Activated CD4-positive, alpha-beta T cell treated with anti-CD3 and anti-CD28 coated beads, Interleukin-2, amount 10 ng/mL, durations not matched to agents 24 days and 14 days (primary cell): ENCODE measurements around the gene HMCN1. TPM values are rescaled to one million over a fixed set of nuclear protein-coding genes. Genes with fewer than 3 reads are reported as not detected.
"Not testable (repeated sequence)": the region's sequence is repeated elsewhere in the genome, so short reads cannot be mapped to it uniquely, and the experiment has no call there.

Source experiments
- DNase-seq: peaks from one replicate; pipeline ENCODE4 v3.0.0; 2022
- H3K27ac Mint-ChIP-seq: one replicate; pipeline ENCODE4 v1.8.0; 2022; ENCODE audit warnings: mild to moderate bottlenecking, mixed read lengths
- H3K27me3 Mint-ChIP-seq: one replicate; pipeline ENCODE4 v1.8.0; 2022; ENCODE audit warnings: mixed read lengths
- H3K36me3 Mint-ChIP-seq: one replicate; pipeline ENCODE4 v1.8.0; 2022; ENCODE audit warnings: low read depth, mild to moderate bottlenecking, mixed read lengths
- H3K4me1 Mint-ChIP-seq: one replicate; pipeline ENCODE4 v1.8.0; 2021; ENCODE audit warnings: mixed read lengths
- H3K4me3 Mint-ChIP-seq: one replicate; pipeline ENCODE4 v1.8.0; 2022; ENCODE audit warnings: mild to moderate bottlenecking, moderate library complexity, mixed read lengths
- H3K9me3 Mint-ChIP-seq: one replicate; pipeline ENCODE4 v1.8.0; 2021; ENCODE audit warnings: mixed read lengths
- intact Hi-C: fragments of 100-400 bp; cut with micrococcal nuclease; formaldehyde crosslinking; loops from one replicate; pipeline ENCODE4 v1.15.1; 2023
- total RNA-seq: library from RNA; stranded (reverse); gene quantifications from 2 replicates; pipeline ENCODE4 v1.2.3, GENCODE V29; 2022

HMCN1 gene
- total RNA-seq, 1 donor from 2014 or later: not detected

DNA sequence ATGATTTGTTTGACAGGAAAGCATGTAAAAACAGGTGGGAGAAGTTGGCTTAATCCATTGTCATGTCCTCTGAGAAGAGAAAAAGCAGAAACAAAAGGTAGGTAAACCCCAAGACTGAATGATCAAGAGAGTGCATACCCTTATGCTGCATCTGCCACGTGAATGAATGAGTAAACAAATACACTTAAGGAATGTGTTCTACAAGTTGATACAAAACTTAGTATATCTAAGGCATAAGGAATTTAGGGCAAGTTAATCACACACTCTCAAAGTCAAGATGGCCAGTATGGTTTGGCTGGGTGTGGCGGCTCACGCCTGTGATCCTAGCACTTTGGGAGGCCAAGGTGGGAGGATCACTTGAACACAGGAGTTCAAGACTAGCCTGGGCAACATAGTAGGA is 34.2 kb downstream of the HMCN1 start:
- peaks cover 9% of the 10 kb centered on the region for H3K27me3 Mint-ChIP-seq
- H3K27ac Mint-ChIP-seq: no peak overlapping the region
- H3K36me3 Mint-ChIP-seq: no peaks in the 10 kb centered on the region
- DNase-seq: no peak
- H3K4me1 Mint-ChIP-seq: no peaks in the 10 kb centered on the region
- H3K4me3 Mint-ChIP-seq: no peak overlapping the region
- intact Hi-C loops: no loop called here
- H3K9me3 Mint-ChIP-seq: no peaks in the 10 kb centered on the region

DNA sequence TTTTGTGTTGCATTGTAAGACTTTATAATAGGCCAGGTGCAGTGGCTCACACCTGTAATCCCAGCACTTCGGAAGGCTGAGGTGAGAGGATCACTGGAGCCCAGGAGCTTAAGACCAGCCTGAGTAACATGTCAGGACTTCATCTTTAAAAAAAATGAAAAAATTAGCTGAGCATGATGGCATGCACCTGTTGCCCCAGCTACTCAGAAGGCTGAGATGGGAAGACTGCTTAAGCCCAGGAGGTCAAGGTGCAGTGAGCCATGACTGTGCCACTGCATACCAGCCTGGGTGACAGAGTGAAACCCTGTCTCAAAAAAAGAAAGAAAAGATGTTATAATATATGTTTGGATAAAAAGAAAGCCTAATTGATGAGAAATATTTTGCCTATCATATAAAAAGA is 34.9 kb downstream of the HMCN1 start:
- Mint-ChIP-seq H3K27ac (no peak overlapping the region), H3K27me3 (peaks cover 9% of the 10 kb centered on the region), H3K4me3 (no peak overlapping the region), H3K4me1 (no peaks in the 10 kb centered on the region), H3K9me3 (no peaks in the 10 kb centered on the region), H3K36me3 (no peaks in the 10 kb centered on the region)
- no peak for DNase-seq
- intact Hi-C loops: no loop called here

DNA sequence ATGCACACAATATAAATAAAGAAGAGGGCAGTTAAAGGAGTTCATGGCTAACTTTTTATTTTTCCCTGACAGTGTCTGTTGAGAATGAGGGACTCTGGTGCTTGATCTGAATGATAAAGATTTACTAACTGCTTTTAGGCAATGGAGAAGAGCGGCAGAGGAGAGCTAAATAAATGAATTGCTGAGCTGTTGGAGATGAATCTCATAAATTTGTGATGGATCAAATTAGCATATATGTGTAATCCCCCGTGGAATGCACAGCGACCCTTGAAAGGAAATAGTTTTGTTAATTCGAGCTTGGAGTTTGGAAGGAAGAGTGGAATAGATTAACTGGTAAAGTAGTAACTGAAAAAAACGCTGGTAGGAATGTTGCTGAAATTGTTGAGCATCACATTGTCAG is 40.2 kb downstream of the HMCN1 start:
- Mint-ChIP-seq H3K4me1 (no peaks in the 10 kb centered on the region), H3K4me3 (no peak overlapping the region), H3K27me3 (peaks cover 5% of the 10 kb centered on the region), H3K9me3 (no peaks in the 10 kb centered on the region), H3K36me3 (no peaks in the 10 kb centered on the region), H3K27ac (no peak overlapping the region)
- intact Hi-C loops: no loop called here
- DNase-seq: no peak

DNA sequence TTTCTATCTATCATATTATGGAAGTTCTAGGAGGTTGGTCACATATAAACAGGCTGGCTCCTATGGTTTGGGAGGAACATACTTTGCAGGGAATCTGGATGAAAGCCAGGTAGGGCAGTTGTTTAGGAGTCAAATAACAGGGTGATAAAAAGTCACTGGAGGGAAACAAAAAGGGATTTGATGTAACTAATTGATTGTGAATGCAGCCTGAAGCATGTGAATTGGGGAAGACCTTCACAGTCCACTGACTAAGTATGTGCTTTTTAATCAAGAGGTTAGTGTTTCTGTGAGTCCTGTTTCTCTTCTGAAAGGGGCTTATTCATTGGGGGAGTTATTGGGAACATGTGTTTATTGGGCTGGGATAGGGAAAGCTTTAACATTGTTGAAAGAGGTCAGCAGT is 41.3 kb downstream of the HMCN1 start:
- DNase-seq: no peak
- H3K4me1 Mint-ChIP-seq: no peaks in the 10 kb centered on the region
- H3K36me3 Mint-ChIP-seq: no peaks in the 10 kb centered on the region

DNA sequence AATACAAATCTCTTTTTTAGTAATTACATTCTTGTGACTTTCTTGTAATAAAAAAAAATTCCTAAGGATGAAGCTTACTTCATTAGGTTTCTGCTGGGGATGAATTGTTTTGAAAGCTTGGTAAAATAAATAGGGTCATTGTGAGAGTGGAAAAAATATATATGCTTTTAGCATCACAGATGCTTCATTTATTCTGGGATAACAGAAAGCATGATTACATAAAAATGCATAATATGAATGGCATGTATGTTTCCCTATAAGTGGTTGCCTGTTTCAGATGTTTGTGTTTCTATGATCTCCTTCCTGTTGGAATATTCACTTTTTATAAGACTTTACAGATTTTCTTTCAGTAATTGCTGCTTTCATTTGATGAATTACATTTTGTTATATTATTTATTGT is 42.3 kb downstream of the HMCN1 start:
- no peak for DNase-seq
- Mint-ChIP-seq H3K4me3 (no peak overlapping the region), H3K27me3 (no peaks in the 10 kb centered on the region), H3K36me3 (no peaks in the 10 kb centered on the region), H3K4me1 (no peaks in the 10 kb centered on the region), H3K9me3 (no peaks in the 10 kb centered on the region), H3K27ac (no peak overlapping the region)
- intact Hi-C loops: no loop called here

More for the DNA sequence above, 41.3 kb downstream of the HMCN1 start:
- Mint-ChIP-seq H3K4me3 (no peak overlapping the region), H3K27me3 (no peaks in the 10 kb centered on the region), H3K27ac (no peak overlapping the region), H3K9me3 (no peaks in the 10 kb centered on the region)
- intact Hi-C loops: no loop called here

DNA sequence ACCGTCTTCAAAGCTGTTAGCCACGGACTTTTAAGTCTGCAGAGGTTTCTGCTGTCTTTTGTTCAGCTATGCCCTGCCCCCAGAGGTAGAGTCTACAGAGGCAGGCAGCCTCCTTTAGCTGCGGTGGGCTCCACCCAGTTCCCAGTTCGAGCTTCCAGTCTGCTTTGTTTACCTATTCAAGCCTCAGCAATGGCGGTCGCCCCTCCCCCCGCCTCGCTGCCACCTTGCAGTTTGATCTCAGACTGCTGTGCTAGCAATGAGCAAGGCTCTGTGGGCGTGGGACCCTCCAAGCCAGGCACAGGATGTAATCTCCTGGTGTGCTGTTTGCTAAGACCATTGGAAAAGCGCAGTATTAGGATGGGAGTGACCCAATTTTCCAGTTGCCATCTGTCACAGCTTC is 49.7 kb downstream of the HMCN1 start:
- H3K4me3 Mint-ChIP-seq, intact Hi-C loops, H3K27ac Mint-ChIP-seq, H3K36me3 Mint-ChIP-seq, H3K4me1 Mint-ChIP-seq, H3K27me3 Mint-ChIP-seq, DNase-seq, H3K9me3 Mint-ChIP-seq: not testable (repeated sequence)

DNA sequence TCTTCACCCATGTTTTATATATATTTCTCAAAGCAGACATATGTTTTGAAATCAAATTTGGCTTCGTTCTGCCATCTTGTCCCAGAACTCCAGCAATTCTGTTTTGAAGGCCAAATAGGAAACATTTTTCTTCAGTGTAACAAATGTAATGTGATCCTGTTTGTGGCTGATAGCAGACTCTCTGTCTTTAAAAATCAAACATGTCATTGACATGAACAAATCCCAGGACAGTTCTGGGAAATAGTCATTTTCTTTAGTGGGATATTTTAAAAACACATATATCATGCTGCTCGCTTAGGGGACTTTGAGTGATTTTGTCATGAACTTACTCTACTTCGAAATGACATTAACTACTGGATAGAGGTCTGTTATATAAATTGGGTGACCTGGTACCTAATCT is 51.4 kb downstream of the HMCN1 start:
- no peaks in the 10 kb centered on the region for H3K4me1 Mint-ChIP-seq
- intact Hi-C loops: no loop called here
- peaks cover 2% of the 10 kb centered on the region for H3K27me3 Mint-ChIP-seq
- H3K9me3 Mint-ChIP-seq: no peaks in the 10 kb centered on the region
- no peak overlapping the region for H3K27ac Mint-ChIP-seq
- no peak for DNase-seq
- H3K4me3 Mint-ChIP-seq: no peak overlapping the region
- no peaks in the 10 kb centered on the region for H3K36me3 Mint-ChIP-seq

DNA sequence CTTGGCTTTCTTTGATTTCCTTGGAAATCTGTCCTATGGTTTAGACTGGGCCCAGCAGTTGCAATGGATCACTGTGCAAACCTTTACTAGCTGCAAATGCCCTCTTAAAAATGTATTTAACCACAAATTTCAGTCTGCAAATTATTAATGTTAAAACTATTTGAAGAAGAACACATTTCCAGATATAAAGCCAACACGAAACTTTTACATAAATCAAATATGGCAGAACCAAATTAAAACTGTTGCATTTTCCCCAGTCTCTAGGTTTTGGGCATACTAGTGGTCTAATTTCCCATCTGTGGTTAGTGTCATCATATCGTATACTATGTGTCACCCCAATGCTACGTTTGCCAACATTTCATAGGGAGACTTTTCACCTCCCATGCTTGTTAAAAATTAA is 52.3 kb downstream of the HMCN1 start:
- H3K36me3 Mint-ChIP-seq: no peaks in the 10 kb centered on the region
- intact Hi-C loops: no loop called here
- peaks cover 2% of the 10 kb centered on the region for H3K27me3 Mint-ChIP-seq
- no peak for DNase-seq
- H3K4me1 Mint-ChIP-seq: no peaks in the 10 kb centered on the region
- no peak overlapping the region for H3K4me3 Mint-ChIP-seq
- no peak overlapping the region for H3K27ac Mint-ChIP-seq
- H3K9me3 Mint-ChIP-seq: no peaks in the 10 kb centered on the region

DNA sequence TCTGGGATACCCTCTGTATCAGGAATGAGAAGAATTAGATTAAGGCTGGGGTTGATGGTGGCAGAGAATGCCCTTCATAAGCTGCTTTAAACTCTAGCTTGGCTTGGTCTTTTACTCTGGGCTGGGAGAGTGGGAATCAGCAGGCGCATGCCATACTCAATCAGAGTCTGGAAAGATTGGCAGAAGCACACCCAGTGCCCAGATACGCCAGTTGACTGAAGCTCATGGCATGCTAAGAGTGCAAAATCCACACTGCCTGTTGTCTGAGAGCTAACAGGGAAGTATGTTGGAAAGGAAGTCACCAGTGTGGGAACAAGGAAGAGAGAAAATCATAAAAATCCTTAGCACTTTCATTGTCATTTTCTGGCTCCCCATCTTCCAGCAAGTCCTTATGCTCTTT is 53.0 kb downstream of the HMCN1 start:
- H3K36me3 Mint-ChIP-seq: no peaks in the 10 kb centered on the region
- no peaks in the 10 kb centered on the region for H3K4me1 Mint-ChIP-seq
- intact Hi-C loops: no loop called here
- DNase-seq: no peak
- no peak overlapping the region for H3K27ac Mint-ChIP-seq
- no peak overlapping the region for H3K4me3 Mint-ChIP-seq
- H3K27me3 Mint-ChIP-seq: peaks cover 2% of the 10 kb centered on the region
- H3K9me3 Mint-ChIP-seq: no peaks in the 10 kb centered on the region

DNA sequence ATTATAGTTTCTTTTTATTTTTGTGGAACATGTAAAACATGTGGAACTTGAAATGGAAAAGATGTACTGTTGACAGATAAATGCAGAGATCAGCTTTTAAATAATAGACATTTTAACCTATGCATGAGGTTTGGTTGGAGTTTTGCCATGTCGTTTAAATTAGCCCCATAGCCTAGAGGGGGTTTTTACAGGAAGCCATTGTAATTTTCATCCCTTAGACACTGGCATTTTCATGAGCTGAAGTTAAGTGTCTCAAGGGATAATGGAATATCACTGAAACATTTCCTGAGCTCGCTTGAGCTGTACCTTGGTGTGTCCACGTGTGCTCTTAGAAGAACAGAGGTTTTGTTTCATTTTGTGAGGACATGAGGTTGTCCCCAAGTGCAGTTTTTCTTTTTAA is 54.2 kb downstream of the HMCN1 start:
- H3K4me3 Mint-ChIP-seq: no peak overlapping the region
- no peak for DNase-seq
- H3K27ac Mint-ChIP-seq: no peak overlapping the region
- intact Hi-C loops: no loop called here
- no peaks in the 10 kb centered on the region for H3K36me3 Mint-ChIP-seq
- H3K9me3 Mint-ChIP-seq: no peaks in the 10 kb centered on the region
- peaks cover 2% of the 10 kb centered on the region for H3K27me3 Mint-ChIP-seq
- H3K4me1 Mint-ChIP-seq: no peaks in the 10 kb centered on the region

DNA sequence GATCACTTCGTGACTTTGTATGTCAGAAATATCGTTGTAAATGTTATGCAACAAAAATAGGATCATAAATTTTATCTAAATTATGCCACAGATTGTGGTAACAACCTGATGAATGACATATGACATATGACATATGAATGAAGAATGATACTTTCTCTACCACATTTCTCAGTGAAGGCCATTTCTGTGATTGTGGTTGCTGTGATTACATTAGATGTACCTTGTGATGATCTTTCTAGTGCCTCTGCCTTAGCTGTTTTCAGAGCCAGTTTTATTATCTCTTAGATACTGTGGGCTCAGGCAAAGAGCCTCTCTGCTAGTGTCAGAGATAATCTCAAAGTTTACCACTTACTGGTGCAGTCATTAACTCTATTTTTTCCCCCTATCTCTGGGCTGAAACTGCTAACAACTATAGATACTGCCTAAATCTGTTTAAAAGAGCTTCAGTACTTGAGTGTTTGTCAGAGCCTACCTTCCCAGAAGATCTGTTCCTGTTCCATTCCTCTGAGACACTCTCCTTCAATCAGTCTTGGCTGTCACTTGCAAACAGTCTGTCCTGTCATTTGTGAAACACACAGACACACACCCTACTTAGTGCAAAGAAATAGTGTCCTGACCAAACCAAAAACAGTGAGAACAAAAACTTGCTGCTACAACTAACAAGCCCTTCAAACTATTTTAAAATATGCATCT is 55.5 kb downstream of the HMCN1 start:
- Mint-ChIP-seq H3K27ac (no peak overlapping the region), H3K4me3 (no peak overlapping the region), H3K27me3 (peaks cover 2% of the 10 kb centered on the region), H3K4me1 (no peaks in the 10 kb centered on the region), H3K36me3 (no peaks in the 10 kb centered on the region), H3K9me3 (no peaks in the 10 kb centered on the region)
- intact Hi-C loops: no loop called here
- DNase-seq: no peak

DNA sequence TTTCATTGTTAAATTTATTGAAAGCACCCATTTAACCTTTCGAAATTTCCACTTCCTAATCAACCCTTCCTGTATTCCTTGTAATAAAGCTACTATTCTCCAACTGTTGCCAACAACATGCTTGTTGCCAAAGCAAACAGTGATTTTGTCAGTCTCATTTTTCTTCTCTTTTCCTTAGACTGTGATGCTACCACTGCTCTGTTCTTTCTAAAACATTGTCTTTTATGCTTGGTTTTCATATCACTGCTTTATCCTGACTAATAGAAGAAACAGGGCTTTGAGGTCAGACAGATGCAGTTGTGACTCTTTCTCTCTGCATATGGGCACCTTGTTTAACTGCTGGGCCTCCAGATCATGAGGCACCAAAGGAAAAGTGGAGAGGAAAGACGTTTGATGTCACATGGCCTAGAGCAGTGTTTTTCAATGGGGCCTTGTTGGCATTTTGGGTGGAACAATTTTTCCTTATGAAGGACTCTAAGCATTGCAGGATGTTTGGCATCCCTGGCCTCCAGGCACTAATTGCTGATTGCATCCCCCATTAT is 56.1 kb downstream of the HMCN1 start:
- intact Hi-C loops: no loop called here
- Mint-ChIP-seq H3K27me3 (peaks cover 2% of the 10 kb centered on the region), H3K4me1 (no peaks in the 10 kb centered on the region)

DNA sequence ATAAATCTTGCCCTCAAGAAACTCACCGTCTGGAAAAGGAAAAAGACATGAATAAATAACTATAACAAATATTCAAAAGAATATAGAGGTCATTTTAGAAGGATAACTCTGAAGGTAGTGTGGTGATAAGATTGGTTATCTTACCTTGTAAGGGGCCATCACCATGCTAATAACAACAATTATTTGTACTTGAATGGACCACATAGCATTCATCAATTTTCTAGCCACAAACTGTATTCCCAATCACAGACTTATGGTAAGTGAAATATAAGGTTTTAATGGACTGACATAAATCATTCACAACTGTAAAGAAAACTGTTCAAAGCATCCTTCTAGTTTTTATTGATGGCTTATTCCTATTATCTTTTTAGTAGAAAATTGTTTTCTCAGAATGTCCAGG is 57.8 kb downstream of the HMCN1 start:
- Mint-ChIP-seq H3K36me3 (no peaks in the 10 kb centered on the region), H3K4me3 (no peak overlapping the region), H3K27ac (no peak overlapping the region), H3K4me1 (no peaks in the 10 kb centered on the region), H3K27me3 (no peaks in the 10 kb centered on the region), H3K9me3 (no peaks in the 10 kb centered on the region)
- DNase-seq: no peak
- intact Hi-C loops: no loop called here

More for the DNA sequence above, 56.1 kb downstream of the HMCN1 start:
- no peaks in the 10 kb centered on the region for H3K36me3 Mint-ChIP-seq
- DNase-seq: no peak
- H3K9me3 Mint-ChIP-seq: no peaks in the 10 kb centered on the region
- no peak overlapping the region for H3K4me3 Mint-ChIP-seq
- H3K27ac Mint-ChIP-seq: no peak overlapping the region

DNA sequence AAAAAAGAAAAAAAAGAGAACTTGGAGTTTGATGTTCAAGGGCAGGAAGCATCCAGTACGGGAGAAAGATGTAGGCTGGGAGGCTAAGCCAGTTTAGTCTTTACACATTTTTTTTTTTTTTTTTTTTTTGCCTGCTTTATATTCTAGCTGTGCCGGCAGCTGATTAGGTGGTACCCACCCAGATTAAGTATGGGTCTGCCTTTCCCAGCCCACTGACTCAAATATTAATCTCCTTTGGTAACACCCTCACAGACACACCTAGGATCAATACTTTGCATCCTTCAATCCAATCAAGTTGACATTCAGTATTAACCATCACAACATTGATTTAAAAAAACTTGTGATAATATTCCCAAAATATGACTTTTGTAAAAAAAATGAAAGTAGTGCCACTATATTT is 60.3 kb downstream of the HMCN1 start:
- H3K4me1 Mint-ChIP-seq, H3K27ac Mint-ChIP-seq, intact Hi-C loops, H3K27me3 Mint-ChIP-seq, H3K4me3 Mint-ChIP-seq, H3K9me3 Mint-ChIP-seq, H3K36me3 Mint-ChIP-seq, DNase-seq: not testable (repeated sequence)

DNA sequence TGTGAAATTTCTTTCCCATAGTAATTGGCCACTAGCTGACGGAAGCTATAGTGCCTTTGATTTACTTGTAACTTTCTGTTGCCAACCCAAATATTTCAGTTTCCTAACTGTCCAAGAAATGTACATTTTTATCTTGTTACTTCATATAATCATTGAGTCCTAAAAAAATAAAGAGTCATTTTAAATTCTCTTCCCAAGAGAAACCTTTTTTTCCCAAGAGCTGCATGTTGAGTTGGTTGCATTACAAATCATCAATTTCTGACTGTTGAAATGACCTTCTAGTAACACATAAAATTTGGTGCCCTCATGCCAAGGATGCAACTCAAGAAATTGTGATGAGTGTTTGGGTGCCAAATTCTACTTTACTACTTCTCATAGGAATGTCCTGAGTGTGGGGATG is 61.0 kb downstream of the HMCN1 start:
- Mint-ChIP-seq H3K27me3 (no peaks in the 10 kb centered on the region), H3K9me3 (peaks cover 5% of the 10 kb centered on the region), H3K4me1 (no peaks in the 10 kb centered on the region), H3K36me3 (no peaks in the 10 kb centered on the region), H3K4me3 (no peak overlapping the region), H3K27ac (no peak overlapping the region)
- no peak for DNase-seq
- intact Hi-C loops: no loop called here
